Mucosa of rectum (tissue), 2 donors: Measurements from ENCODE around the gene ESPN.
A peak's percentile ranks its signal among the peaks of the same experiment; 100 is the strongest.
"Not testable (repeated sequence)": the region's sequence is repeated elsewhere in the genome, so short reads cannot be mapped to it uniquely, and the experiment has no call there.

Experiments used
- H3K27ac ChIP-seq, 2 donors: one replicate each; pipeline ENCODE4 v1.7.0; 2013; ENCODE audit warnings: inconsistent platforms in 2 of 2, low read depth in 2 of 2, low read length in 2 of 2
- H3K27me3 ChIP-seq, 2 donors: one replicate each; pipeline ENCODE4 v1.7.0; 2013; ENCODE audit warnings: low read length in 2 of 2; ENCODE audit not compliant: control insufficient read depth in 2 of 2, insufficient read depth in 2 of 2
- H3K36me3 ChIP-seq, 2 donors: one replicate each; pipeline ENCODE4 v1.7.0; 2013; ENCODE audit warnings: low read length in 2 of 2; ENCODE audit not compliant: control insufficient read depth in 2 of 2, insufficient read depth in 2 of 2
- H3K4me1 ChIP-seq, 2 donors: one replicate each; pipeline ENCODE4 v1.7.0; 2013; ENCODE audit warnings: low read length in 2 of 2, mild to moderate bottlenecking in 1 of 2; ENCODE audit not compliant: control insufficient read depth in 2 of 2, insufficient read depth in 2 of 2
- H3K4me3 ChIP-seq, 2 donors: one replicate each; pipeline ENCODE4 v1.7.0; 2013; ENCODE audit warnings: low read length in 2 of 2
- H3K9ac ChIP-seq, 2 donors: one replicate each; pipeline ENCODE4 v1.7.0; 2013; ENCODE audit warnings: low read length in 2 of 2, low read depth in 1 of 2, mild to moderate bottlenecking in 1 of 2
- H3K9me3 ChIP-seq, 2 donors: one replicate each; pipeline ENCODE4 v1.7.0; 2013; ENCODE audit warnings: low read length in 2 of 2; ENCODE audit not compliant: control insufficient read depth in 2 of 2
- donor health status: healthy.
- donor health status: Normal muscosa, but diverticular disease.

ESPN gene

DNA sequence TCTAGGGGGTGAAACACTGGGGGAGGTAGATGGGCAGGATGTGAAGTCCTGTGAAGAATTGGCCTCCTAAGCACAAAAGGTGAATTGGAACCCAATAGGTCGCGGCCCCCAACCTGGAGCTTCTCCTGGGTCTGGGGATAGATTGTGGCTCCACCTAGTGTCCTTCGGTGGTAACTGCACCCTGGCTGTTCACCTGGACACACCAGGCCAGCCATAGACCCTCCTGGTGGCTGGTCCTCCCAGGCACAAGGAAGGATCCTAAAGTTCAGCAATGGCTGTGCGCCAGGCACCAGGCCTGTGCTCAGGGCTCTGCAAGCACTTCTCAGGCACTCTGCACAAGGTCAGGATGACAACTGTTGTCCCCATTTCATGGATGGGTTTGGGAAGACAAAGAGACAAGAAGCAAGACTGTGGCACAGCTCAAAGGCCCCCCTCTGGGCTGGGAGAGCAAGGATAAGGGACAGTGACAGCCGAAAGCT, 13.5 kb downstream of the ESPN start:
- Histone ChIP-seq H3K36me3 (no peaks in the 10 kb centered on the region), H3K4me3 (no peak overlapping the region), H3K4me1 (peaks cover 3 to 8% of the 10 kb centered on the region in 2 donors), H3K27ac (no peak overlapping the region), H3K9ac (no peak overlapping the region), H3K9me3 (no peaks in the 10 kb centered on the region), H3K27me3 (peaks cover 2 to 3% of the 10 kb centered on the region in 2 donors)

DNA sequence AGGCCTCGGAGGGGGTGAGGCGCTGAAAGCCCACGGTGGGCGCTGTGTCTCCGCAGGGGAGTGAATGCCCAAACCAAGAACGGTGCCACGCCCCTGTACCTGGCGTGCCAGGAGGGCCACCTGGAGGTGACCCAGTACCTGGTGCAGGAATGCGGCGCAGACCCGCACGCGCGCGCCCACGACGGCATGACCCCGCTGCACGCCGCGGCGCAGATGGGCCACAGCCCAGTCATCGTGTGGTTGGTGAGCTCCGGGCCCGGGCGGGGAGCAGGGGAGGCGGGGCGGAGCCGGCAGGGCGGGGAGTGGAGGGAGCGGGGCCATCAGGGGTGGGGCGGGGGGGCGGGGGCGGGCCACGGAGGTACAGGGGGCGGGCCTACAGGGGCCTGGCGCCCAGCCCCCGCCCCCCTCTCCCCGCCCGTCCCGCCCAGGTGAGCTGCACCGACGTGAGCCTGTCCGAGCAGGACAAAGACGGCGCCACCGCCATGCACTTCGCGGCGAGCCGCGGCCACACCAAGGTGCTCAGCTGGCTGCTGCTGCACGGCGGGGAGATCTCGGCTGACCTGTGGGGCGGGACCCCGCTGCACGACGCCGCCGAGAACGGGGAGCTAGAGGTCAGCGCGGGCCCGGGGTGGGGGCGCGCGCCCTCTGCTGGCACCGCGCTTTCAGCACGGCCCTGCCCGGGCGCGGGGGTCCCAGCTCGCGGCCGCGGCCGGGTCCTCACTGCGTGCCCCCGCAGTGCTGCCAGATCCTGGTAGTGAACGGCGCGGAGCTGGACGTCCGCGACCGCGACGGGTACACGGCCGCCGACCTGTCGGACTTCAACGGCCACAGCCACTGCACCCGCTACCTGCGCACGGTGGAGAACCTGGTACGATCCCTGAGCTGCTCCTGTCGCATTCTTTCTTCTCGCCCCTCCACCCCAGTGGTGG, 15.9 kb downstream of the ESPN start:
- no peak overlapping the region for H3K4me3 ChIP-seq

DNA sequence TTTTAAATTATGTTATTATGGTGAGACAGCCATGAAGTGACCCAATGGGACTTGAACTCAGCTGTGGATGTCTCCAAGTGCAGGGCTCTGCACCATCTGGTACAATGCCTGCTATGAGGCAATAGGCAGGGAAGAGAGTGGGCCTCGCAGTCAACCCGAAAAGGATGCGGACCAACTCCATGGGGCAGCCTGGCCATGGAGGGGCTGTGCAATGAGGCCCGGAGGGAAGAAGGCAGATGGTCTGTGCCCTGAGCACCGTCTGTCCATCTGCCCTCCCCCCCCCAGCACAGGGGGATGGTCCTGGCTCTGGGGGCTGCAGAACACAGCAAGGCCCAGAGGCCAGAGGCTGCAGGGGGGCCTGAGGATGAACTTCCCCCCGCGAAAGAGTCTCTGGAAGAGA, 17.0 kb downstream of the ESPN start:
- H3K36me3 ChIP-seq = no peaks in the 10 kb centered on the region
- no peak overlapping the region for H3K9ac ChIP-seq
- H3K27ac ChIP-seq = no peak overlapping the region
- H3K4me3 ChIP-seq = no peak overlapping the region
- no peaks in the 10 kb centered on the region for H3K9me3 ChIP-seq
- peaks cover 2 to 4% of the 10 kb centered on the region in 2 donors for H3K27me3 ChIP-seq
- peaks cover 3 to 11% of the 10 kb centered on the region in 2 donors for H3K4me1 ChIP-seq

More for the DNA sequence above, 15.9 kb downstream of the ESPN start:
- peaks cover 2 to 4% of the 10 kb centered on the region in 2 donors for H3K27me3 ChIP-seq
- no peaks in the 10 kb centered on the region for H3K9me3 ChIP-seq
- H3K36me3 ChIP-seq = no peaks in the 10 kb centered on the region
- no peak overlapping the region for H3K27ac ChIP-seq
- no peak overlapping the region for H3K9ac ChIP-seq
- H3K4me1 ChIP-seq = peaks cover 3 to 8% of the 10 kb centered on the region in 2 donors

DNA sequence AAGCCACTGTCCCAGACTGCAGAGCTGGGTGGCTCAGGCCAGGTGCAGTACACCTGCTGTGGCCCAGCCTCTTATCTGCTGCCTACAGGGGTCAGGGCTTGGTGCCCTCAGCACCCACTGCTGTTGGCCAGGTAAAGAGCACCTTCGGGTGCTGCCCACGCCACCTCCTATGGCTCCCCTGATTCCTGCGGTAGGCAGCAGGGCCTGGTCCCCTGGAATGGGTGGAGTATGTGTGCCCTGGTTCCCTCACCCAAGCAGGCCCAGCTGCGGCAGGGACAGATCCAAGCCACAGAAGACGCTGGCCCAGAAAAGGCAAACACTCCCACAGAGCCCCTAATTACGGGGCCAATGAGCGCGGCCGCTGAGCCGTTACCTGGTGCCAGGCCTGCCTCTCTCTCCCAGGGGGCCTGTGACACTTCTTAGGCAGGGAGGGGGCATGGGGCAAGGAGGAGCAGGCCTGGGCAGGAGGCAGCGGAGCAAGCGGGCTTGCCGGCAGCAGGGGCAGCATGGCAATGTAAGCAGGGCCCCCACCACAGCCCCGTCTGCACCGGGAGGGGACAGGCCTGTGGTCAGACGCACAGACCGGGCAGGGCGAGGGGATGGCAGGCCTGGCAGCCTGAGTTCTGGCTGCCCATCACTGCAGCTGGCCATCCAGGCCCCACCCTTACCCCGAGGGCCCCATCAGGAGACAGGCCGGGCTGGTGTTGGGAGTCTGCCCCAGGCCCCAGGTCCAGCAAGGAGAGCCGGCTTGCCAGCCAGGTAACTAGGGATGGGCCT, 19.0 kb downstream of the ESPN start:
- no peaks in the 10 kb centered on the region for H3K36me3 ChIP-seq
- H3K9ac ChIP-seq = no peak overlapping the region
- no peak overlapping the region for H3K4me3 ChIP-seq
- H3K4me1 ChIP-seq = peaks cover 5 to 20% of the 10 kb centered on the region in 2 donors
- no peaks in the 10 kb centered on the region for H3K9me3 ChIP-seq
- H3K27me3 ChIP-seq = peaks cover 2 to 4% of the 10 kb centered on the region in 2 donors
- no peak overlapping the region for H3K27ac ChIP-seq

DNA sequence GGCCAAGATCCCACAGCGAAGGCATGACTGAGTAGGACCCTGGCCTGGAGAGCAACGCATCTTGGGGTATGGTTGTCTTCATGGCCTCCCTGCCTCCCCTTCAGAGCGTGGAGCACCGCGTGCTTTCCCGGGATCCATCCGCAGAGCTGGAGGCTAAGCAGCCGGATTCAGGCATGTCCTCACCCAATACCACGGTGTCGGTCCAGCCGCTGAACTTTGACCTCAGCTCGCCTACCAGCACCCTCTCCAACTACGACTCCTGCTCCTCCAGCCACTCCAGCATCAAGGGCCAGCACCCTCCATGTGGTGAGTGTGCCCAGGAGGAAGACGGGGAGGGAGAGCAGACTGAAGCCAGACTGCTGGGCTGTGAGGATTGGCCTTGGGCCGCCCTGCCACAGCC, 19.8 kb downstream of the ESPN start:
- peaks cover 7 to 24% of the 10 kb centered on the region in 2 donors for H3K4me1 ChIP-seq
- no peak overlapping the region for H3K4me3 ChIP-seq
- no peaks in the 10 kb centered on the region for H3K36me3 ChIP-seq
- no peak overlapping the region for H3K9ac ChIP-seq
- peaks cover 2 to 4% of the 10 kb centered on the region in 2 donors for H3K27me3 ChIP-seq
- H3K27ac ChIP-seq = no peak overlapping the region
- no peaks in the 10 kb centered on the region for H3K9me3 ChIP-seq

DNA sequence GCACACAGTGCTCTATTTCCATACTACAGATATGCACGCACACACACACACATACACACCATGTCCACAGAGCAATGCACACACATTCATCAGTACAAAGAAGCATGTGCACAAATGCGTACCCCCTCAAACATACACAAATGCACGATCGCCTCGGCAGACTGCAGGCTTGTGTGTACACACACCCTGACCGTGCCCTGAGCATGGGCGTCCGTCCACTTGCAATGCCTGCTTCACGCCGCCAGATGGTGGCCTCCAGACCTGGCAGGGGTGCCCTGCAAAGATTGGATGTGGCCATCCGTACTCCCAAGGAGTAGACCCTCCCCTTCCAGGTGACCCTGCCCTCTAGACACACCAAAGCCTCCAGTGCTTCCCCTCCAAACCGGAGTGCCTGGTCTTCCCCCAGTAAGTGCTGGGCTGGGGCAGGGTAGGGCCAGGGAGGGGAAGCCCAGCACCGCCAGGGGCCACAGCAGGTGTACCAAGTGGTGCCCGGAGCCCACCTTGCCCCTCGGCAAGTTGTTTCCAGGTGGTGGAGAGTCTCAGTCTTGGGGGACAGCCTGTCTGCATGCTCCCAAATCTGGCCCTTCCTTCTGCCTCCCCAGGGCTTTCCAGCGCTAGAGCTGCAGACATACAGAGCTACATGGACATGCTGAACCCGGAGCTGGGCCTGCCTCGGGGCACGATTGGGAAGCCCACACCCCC, 20.6 kb downstream of the ESPN start:
- Histone ChIP-seq H3K27ac (no peak overlapping the region), H3K4me3 (no peak overlapping the region), H3K9ac (no peak overlapping the region), H3K36me3 (no peaks in the 10 kb centered on the region), H3K9me3 (no peaks in the 10 kb centered on the region), H3K27me3 (peaks cover 0 to 4% of the 10 kb centered on the region in 2 donors), H3K4me1 (peaks cover 14 to 29% of the 10 kb centered on the region in 2 donors)

DNA sequence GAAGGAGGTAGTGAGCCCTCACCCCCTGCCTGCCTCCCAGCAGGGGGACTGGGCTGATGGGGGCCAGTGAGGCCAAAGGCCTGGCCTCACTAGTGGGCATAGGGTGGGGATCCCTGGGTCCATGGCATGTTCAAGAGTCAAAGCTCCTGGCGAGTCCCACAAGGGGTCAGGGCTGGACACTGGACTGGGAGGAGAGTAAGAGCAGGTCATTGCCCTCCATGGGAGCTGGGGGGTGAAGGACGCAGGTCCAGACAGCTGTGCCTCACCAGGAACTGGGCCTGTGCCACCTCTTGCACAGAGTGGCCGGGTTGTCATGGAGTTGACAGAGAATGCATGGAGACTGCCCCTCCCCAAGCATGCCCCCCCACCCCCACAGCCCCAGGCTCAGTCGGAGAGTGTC, 21.4 kb downstream of the ESPN start:
- not testable (repeated sequence) for H3K9ac ChIP-seq, H3K27ac ChIP-seq, H3K36me3 ChIP-seq, H3K27me3 ChIP-seq, H3K9me3 ChIP-seq, H3K4me3 ChIP-seq
- peaks cover 15 to 34% of the 10 kb centered on the region in 2 donors for H3K4me1 ChIP-seq

DNA sequence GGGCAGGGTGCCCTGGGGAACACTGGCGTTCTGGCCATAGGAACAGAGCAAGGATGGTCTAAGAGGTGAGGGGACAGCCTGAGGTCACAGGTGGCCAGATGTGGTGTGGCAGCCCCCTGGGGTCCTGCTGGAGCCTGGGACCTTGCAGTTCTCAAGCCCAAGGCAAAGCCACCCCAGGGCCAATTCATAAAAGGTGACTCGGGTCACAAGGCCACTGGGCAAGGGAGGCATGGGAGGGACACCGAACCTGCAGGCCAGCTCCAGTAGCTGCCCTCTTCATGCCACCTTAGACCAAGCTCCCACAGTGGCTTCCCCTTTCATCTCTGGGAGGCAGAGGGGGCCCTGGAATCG, 22.1 kb downstream of the ESPN start:
- H3K27ac ChIP-seq = no peak overlapping the region
- H3K36me3 ChIP-seq = no peaks in the 10 kb centered on the region
- H3K27me3 ChIP-seq = peaks cover 0 to 1% of the 10 kb centered on the region in 2 donors
- H3K4me1 ChIP-seq = peaks cover 14 to 36% of the 10 kb centered on the region in 2 donors
- H3K9me3 ChIP-seq = no peaks in the 10 kb centered on the region
- peak overlapping the region in 1 of 2 donors; percentile 57 for H3K4me3 ChIP-seq
- H3K9ac ChIP-seq = peak overlapping the region in 1 of 2 donors; percentile 62

DNA sequence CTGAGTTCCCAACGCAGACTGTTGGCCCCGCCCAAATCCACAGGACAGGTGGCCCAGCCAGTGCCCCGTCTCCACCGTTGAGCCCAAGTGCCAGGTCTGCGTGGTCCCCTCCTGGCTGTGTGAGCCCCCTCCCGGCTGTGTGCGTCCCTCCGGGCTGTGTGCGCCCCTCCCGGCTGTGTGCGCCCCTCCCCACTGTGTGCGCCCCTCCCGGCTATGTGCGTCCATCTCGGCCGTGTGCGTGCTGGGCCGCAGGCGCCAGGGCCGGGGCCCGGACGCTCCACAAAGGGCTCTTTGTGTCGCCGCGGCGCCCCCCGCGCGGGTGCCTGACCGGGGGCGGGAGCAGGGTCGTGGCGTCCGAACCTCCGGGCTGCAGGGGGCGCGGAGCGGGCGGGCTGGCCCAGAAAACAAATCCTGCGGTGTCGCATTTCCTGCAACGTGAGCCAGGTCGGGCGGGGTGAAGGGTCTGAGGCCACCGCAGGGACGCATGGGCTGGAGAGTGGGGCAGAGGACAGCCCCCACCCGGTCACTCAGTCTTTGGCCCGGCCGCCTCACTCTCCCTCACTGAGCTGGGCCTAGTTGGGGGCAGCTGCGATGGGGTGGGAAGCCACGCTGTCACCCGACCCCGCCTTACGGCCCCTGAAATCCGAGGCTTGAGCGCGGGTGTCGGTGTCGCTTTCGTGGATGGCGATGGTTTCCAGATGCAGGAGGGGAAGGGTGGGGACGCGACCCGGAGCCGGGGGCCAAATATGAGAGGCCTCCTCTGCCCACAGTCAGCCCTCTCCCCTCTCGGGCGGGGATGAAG, 22.6 kb downstream of the ESPN start:
- peaks cover 14 to 36% of the 10 kb centered on the region in 2 donors for H3K4me1 ChIP-seq
- H3K27ac ChIP-seq = peak overlapping the region in 1 of 2 donors; percentile 9
- peak overlapping the region in 1 of 2 donors; percentile 57 for H3K4me3 ChIP-seq
- H3K9me3 ChIP-seq = no peaks in the 10 kb centered on the region
- peaks cover 0 to 1% of the 10 kb centered on the region in 2 donors for H3K27me3 ChIP-seq
- H3K36me3 ChIP-seq = no peaks in the 10 kb centered on the region
- peak overlapping the region in 1 of 2 donors; percentile 62 for H3K9ac ChIP-seq
